Measurements from ENCODE around the gene ZNF423. TPM values are rescaled to one million over a fixed set of nuclear protein-coding genes. Genes with fewer than 3 reads are reported as not detected.

The ZNF423 gene
- total and polyA plus RNA-seq, 4 donors = 1.1 to 14.8 (median 3.3) TPM

- Histone ChIP-seq H3K27me3 (ENCODE audit: control insufficient read depth in 3 of 3, insufficient read depth in 3 of 3, low read length in 2 of 3) (no peaks in the 10 kb centered on the region), H3K36me3 (ENCODE audit: control insufficient read depth in 4 of 4, insufficient read depth in 4 of 4, low read length in 4 of 4) (peaks cover 0 to 9% (median 2%) of the 10 kb centered on the region in 4 donors), H3K4me3 (no peak overlapping the region), H3K9ac (ENCODE audit: insufficient read depth in 1 of 2, low read length in 2 of 2) (no peak overlapping the region), H3K27ac (ENCODE audit: low read depth in 1 of 2, low read length in 1 of 2) (no peak overlapping the region), H3K4me1 (ENCODE audit: control insufficient read depth in 5 of 5, insufficient read depth in 5 of 5, low read length in 5 of 5) (peaks cover 0 to 10% (median 0%) of the 10 kb centered on the region in 5 donors), H3K9me3 (ENCODE audit: control insufficient read depth in 4 of 4, insufficient read depth in 3 of 4, low read length in 3 of 4) (peaks cover 0 to 2% (median 0%) of the 10 kb centered on the region in 4 donors)
- no peak for ATAC-seq (ENCODE audit: insufficient read depth, low FRiP score)
- no peak for DNase-seq
- WGBS, 2 donors = 94 to 95% methylated on average over 8 of the region's 8 CpGs
- no peak for TF ChIP-seq CTCF (IDR thresholded peaks at IDR 0.05; ENCODE audit: control extremely low read depth, extremely low read depth)
Measured at GRCh38 chr16:49490321-49490705, 365.6 kb downstream of the ZNF423 start.

GRCh38 chr16:49489686-49490320, 366.1 kb downstream of the ZNF423 start:
- H3K27ac ChIP-seq (ENCODE audit: low read depth in 1 of 2, low read length in 1 of 2) = no peak overlapping the region
- H3K9me3 ChIP-seq (ENCODE audit: control insufficient read depth in 4 of 4, insufficient read depth in 3 of 4, low read length in 3 of 4) = peaks cover 0 to 2% (median 0%) of the 10 kb centered on the region in 4 donors
- no peak for DNase-seq
- TF ChIP-seq CTCF (IDR thresholded peaks at IDR 0.05; ENCODE audit: control extremely low read depth, extremely low read depth) = no peak
- H3K9ac ChIP-seq (ENCODE audit: insufficient read depth in 1 of 2, low read length in 2 of 2) = no peak overlapping the region
- no peak for ATAC-seq (ENCODE audit: insufficient read depth, low FRiP score)
- 88 to 93% methylated on average over 7 of the region's 7 CpGs for WGBS, 2 donors
- no peaks in the 10 kb centered on the region for H3K27me3 ChIP-seq (ENCODE audit: control insufficient read depth in 3 of 3, insufficient read depth in 3 of 3, low read length in 2 of 3)
- H3K36me3 ChIP-seq (ENCODE audit: control insufficient read depth in 4 of 4, insufficient read depth in 4 of 4, low read length in 4 of 4) = peaks cover 0 to 9% (median 2%) of the 10 kb centered on the region in 4 donors
- peaks cover 0 to 10% (median 0%) of the 10 kb centered on the region in 5 donors for H3K4me1 ChIP-seq (ENCODE audit: control insufficient read depth in 5 of 5, insufficient read depth in 5 of 5, low read length in 5 of 5)
- no peak overlapping the region for H3K4me3 ChIP-seq

- Histone ChIP-seq H3K9me3 (ENCODE audit: control insufficient read depth in 4 of 4, insufficient read depth in 3 of 4, low read length in 3 of 4) (peaks cover 0 to 2% (median 0%) of the 10 kb centered on the region in 4 donors), H3K27me3 (ENCODE audit: control insufficient read depth in 3 of 3, insufficient read depth in 3 of 3, low read length in 2 of 3) (no peaks in the 10 kb centered on the region), H3K36me3 (ENCODE audit: control insufficient read depth in 4 of 4, insufficient read depth in 4 of 4, low read length in 4 of 4) (peaks cover 0 to 9% (median 2%) of the 10 kb centered on the region in 4 donors), H3K4me1 (ENCODE audit: control insufficient read depth in 5 of 5, insufficient read depth in 5 of 5, low read length in 5 of 5) (peaks cover 0 to 14% (median under 1%) of the 10 kb centered on the region in 5 donors), H3K9ac (ENCODE audit: insufficient read depth in 1 of 2, low read length in 2 of 2) (no peak overlapping the region), H3K27ac (ENCODE audit: low read depth in 1 of 2, low read length in 1 of 2) (no peak overlapping the region), H3K4me3 (no peak overlapping the region)
- DNase-seq (no peak), ATAC-seq (ENCODE audit: insufficient read depth, low FRiP score) (no peak)
- 89 to 95% methylated on average over 21 of the region's 21 CpGs for WGBS, 2 donors
- no peak for TF ChIP-seq CTCF (IDR thresholded peaks at IDR 0.05; ENCODE audit: control extremely low read depth, extremely low read depth)
Measured at GRCh38 chr16:49488740-49489525, 367.0 kb downstream of the ZNF423 start.

Measured in lung (tissue), 12 donors.